Measurements from ENCODE around the gene LIMA1.
A peak's percentile ranks its signal among the peaks of the same experiment; 100 is the strongest.
"Not testable (repeated sequence)": the region's sequence is repeated elsewhere in the genome, so short reads cannot be mapped to it uniquely, and the experiment has no call there.

Gene LIMA1

GRCh38 chr12:50285253-50285652, 1.9 kb upstream of the LIMA1 start:
- DNase-seq (ENCODE audit: low read depth), result no peak

DNA sequence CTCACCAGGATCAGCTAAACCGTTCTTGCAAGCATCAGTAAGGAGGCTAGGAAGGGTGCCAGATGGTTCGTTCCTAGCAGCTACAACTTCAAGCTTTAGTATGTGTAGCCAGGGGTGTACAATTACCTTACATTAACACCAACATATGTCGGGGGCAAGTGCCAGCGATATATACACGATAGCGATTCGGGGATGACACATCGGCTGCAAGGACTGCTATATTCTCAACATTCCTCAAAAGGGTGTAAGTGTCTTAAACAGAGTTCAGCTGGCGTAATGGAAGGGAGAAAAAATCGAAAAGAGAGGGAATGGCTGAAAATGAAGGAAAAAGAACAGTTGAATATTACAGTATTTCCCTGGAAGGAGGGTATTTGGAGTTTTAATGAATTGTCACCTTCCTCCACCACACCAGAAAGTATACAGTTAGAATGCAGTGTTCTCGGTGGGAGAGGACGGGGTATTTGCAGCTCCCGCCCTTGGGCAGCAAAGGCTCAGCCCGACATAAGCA, 545 bp downstream of the LIMA1 start:
- no peak for DNase-seq (ENCODE audit: low read depth)

- DNase-seq (ENCODE audit: low read depth), result no peak
Observed at GRCh38 chr12:50279501-50279900, 3.8 kb downstream of the LIMA1 start.

GRCh38 chr12:50276912-50277671, 6.2 kb downstream of the LIMA1 start:
- DNase-seq (ENCODE audit: low read depth), result no peak

- DNase-seq (ENCODE audit: low read depth), result no peak
Observed at GRCh38 chr12:50276068-50276467, 7.3 kb downstream of the LIMA1 start.

DNA sequence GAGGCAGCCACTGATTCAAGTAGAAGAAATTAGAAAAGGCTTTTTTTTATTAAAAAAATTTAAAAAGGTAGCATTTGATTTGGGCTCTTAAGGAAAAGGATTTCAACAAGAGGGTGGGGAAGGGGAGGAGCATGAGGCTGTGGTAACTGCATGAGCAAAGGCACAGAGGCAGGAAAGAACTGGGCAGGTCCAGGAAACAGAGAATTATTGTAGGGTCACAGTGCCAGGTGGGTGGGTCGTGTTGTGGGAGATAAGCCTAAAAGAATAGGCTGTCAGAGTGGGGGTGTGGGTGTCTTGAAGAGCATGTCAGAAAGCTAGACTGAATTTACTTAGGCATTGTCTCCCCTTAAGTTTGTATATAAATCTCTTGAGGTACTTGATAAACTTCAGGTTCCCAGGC, 7.8 kb downstream of the LIMA1 start:
- no peak for DNase-seq (ENCODE audit: low read depth)

GRCh38 chr12:50275127-50275526, 8.2 kb downstream of the LIMA1 start:
- DNase-seq (ENCODE audit: low read depth), result not testable (repeated sequence)

DNA sequence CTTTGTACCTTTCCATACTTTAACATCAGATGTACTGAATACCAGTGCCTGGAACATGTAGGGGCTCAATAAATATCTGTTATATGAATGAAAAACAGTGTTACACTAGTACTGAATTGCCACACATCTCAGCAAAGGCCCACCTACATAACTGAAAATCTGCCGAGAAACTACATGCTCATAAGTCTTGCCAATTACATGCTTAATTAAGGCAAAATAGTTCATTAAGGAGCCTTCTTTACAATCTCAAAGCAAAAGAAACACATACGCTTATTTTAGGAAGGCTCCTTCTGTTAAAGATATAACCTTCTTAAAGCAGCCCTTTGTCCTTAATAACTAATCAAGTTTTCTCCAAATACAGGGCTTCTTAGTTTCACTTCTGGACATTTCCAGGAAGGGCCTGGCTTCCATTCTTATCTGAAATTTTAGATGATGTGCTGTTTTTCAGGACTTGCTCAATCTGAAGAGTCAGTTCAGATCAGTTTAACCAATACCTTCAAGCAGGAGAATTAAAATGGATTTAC, 11.5 kb downstream of the LIMA1 start:
- peak; percentile 38 for DNase-seq (ENCODE audit: low read depth)

- DNase-seq (ENCODE audit: low read depth), result no peak
Observed at GRCh38 chr12:50268482-50268881, 14.8 kb downstream of the LIMA1 start.

GRCh38 chr12:50265770-50266524, 17.4 kb downstream of the LIMA1 start:
- no peak for DNase-seq (ENCODE audit: low read depth)

- DNase-seq (ENCODE audit: low read depth), result no peak
Observed at GRCh38 chr12:50263832-50264231, 19.5 kb downstream of the LIMA1 start.

DNA sequence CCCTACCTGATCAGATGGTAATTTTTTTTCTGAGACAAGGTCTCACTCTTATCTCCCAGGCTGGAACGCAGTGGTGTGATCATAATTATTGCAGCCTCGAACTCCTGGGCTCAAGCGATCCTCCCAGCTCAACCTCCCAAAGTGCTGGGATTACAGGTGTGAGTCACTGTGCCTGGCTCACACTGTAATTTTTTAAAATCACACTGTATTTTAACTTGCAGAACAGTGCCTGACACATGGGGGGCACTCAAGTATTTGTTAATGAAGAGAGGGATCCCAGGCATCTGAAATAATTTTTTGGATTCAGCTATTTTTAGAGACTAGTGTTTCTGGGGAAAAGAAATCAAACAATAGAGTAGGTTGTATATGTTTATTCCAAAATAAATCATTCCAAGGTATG, 21.7 kb downstream of the LIMA1 start:
- DNase-seq (ENCODE audit: low read depth), result no peak

DNA sequence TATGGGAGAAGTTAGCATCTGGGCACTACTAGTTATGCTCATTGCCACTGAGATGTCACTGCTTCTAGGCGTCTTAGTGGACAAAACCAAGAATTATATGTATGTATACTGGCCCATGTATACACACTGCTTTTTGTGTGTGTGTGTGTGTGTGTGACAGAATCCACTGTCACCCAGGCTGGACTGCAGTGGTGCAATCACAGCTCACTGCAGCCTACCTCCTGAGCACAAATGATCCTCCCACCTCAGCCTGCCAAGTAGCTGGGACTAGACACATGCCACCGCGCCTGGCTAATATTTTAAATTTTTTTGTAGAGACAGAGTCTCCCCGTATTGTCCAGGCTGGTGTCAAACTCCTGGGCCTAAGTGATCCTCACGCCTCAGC, 25.2 kb downstream of the LIMA1 start:
- DNase-seq (ENCODE audit: low read depth), result no peak

DNA sequence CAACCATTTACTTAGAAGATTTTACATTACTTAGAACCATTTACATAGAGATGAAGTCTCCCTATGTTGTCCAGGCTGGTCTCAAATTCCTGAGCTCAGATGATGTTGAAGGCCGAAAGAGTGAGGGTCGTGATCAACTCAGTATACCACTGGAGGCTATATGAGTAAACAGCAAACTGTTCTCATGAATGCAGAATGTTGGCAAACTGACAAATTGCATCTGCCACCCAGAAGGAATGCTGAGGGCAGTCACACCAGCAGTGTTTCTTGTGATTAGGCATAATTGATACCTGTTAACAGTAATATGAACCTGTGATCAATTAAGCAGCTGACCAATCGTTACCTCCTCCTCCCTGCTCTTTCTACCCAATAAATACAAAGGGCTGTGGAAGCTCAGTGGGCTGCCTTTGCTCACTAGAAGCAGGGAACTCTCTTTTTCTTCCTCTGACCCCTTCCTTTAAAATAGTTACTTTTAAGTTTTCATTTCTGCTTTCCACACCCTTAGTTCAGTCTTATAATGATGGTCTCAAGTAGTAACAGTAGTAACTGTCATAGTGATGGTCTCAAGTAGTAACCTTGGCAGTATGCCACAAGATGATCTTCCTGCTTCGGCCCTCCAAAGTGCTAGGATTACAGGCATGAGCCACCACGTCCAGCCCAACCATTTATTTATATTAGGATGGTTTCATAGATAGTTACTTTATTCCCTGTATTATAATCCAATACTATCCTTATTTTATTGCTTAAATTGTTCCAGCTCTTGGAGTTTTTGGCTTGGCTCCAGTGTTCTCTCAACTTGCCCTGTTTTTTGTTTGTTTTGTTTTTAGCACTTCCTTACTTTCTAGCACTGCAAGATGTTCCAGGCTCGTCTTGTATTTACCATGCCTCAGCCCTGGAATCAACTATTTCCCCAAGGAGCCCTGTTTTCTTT, 25.8 kb downstream of the LIMA1 start:
- no peak for DNase-seq (ENCODE audit: low read depth)

- no peak for DNase-seq (ENCODE audit: low read depth)
Observed at GRCh38 chr12:50256761-50257160, 26.6 kb downstream of the LIMA1 start.

GRCh38 chr12:50252977-50253602, 30.2 kb downstream of the LIMA1 start:
- DNase-seq (ENCODE audit: low read depth), result no peak

GRCh38 chr12:50251619-50252252, 31.6 kb downstream of the LIMA1 start:
- no peak for DNase-seq (ENCODE audit: low read depth)

GRCh38 chr12:50249464-50250182, 33.7 kb downstream of the LIMA1 start:
- DNase-seq (ENCODE audit: low read depth), result no peak

- DNase-seq (ENCODE audit: low read depth), result peak; percentile 63
Observed at GRCh38 chr12:50248883-50249282, 34.4 kb downstream of the LIMA1 start.

GRCh38 chr12:50248411-50248810, 34.9 kb downstream of the LIMA1 start:
- DNase-seq (ENCODE audit: low read depth), result no peak
